LNCaP clone FGC (cell line): ENCODE data around the gene CBLIF.
"Not testable (repeated sequence)": the region's sequence is repeated elsewhere in the genome, so short reads cannot be mapped to it uniquely, and the experiment has no call there.

Experiments used
- DNase-seq: peaks from one replicate; pipeline ENCODE4 v3.0.0-alpha.2; 2011; ENCODE audit warnings: low read depth
- H3K4me3 ChIP-seq: 2 replicates; pipeline ENCODE4 v1.5.1; 2011; ENCODE audit warnings: mild to moderate bottlenecking, low read depth, low read length, control low read depth
- CTCF ChIP-seq: IDR thresholded peaks from 2 replicates; pipeline ENCODE4 v1.5.1; 2012; ENCODE audit warnings: mild to moderate bottlenecking; ENCODE audit not compliant: control insufficient read depth, insufficient read depth; ENCODE audit errors: extremely low read depth

The CBLIF gene

GRCh38 chr11:59865031-59865430, 19.7 kb upstream of the CBLIF start:
- TF ChIP-seq CTCF, result no peak
- no peak for DNase-seq
- H3K4me3 ChIP-seq, result no peak overlapping the region

GRCh38 chr11:59862252-59862651, 17.0 kb upstream of the CBLIF start:
- no peak for DNase-seq
- no peak for TF ChIP-seq CTCF
- no peak overlapping the region for H3K4me3 ChIP-seq

- TF ChIP-seq CTCF, result no peak
- no peak overlapping the region for H3K4me3 ChIP-seq
- no peak for DNase-seq
Measured at GRCh38 chr11:59859673-59860072, 14.4 kb upstream of the CBLIF start.

- peak; percentile 22 for DNase-seq
- no peak overlapping the region for H3K4me3 ChIP-seq
- TF ChIP-seq CTCF, result no peak
Measured at GRCh38 chr11:59857439-59858434, 12.4 kb upstream of the CBLIF start.

- no peak overlapping the region for H3K4me3 ChIP-seq
- DNase-seq, result no peak
- no peak for TF ChIP-seq CTCF
Measured at GRCh38 chr11:59854871-59855270, 9.6 kb upstream of the CBLIF start.

GRCh38 chr11:59851416-59851815, 6.1 kb upstream of the CBLIF start:
- H3K4me3 ChIP-seq, DNase-seq: not testable (repeated sequence)

- not testable (repeated sequence) for DNase-seq, H3K4me3 ChIP-seq
Measured at GRCh38 chr11:59849551-59849950, 4.3 kb upstream of the CBLIF start.

- no peak overlapping the region for H3K4me3 ChIP-seq
- no peak for TF ChIP-seq CTCF
- DNase-seq, result no peak
Measured at GRCh38 chr11:59849129-59849528, 3.8 kb upstream of the CBLIF start.

GRCh38 chr11:59848439-59848838, 3.1 kb upstream of the CBLIF start:
- not testable (repeated sequence) for DNase-seq, H3K4me3 ChIP-seq
